Endometrial microvascular endothelial cells (primary cell): ENCODE measurements around the gene ERICH3. TPM values are rescaled to one million over a fixed set of nuclear protein-coding genes. Genes with fewer than 3 reads are reported as not detected.

Experiments
- in situ Hi-C: cut with HindIII; loops from 2 replicates; pipeline ENCODE4 v1.10.0; 2017; ENCODE audit warnings: low sequenced_read_pairs, low pct_unique_long_range_greater_than_20kb; ENCODE audit errors: inconsistent ontology term
- total RNA-seq: library from RNA; depleted of rRNA; stranded (reverse); fragments of >200 nt; gene quantifications from one replicate; pipeline ENCODE4 v1.2.3, GENCODE V29; 2015; ENCODE audit errors: inconsistent ontology term

ERICH3 gene, protein sequence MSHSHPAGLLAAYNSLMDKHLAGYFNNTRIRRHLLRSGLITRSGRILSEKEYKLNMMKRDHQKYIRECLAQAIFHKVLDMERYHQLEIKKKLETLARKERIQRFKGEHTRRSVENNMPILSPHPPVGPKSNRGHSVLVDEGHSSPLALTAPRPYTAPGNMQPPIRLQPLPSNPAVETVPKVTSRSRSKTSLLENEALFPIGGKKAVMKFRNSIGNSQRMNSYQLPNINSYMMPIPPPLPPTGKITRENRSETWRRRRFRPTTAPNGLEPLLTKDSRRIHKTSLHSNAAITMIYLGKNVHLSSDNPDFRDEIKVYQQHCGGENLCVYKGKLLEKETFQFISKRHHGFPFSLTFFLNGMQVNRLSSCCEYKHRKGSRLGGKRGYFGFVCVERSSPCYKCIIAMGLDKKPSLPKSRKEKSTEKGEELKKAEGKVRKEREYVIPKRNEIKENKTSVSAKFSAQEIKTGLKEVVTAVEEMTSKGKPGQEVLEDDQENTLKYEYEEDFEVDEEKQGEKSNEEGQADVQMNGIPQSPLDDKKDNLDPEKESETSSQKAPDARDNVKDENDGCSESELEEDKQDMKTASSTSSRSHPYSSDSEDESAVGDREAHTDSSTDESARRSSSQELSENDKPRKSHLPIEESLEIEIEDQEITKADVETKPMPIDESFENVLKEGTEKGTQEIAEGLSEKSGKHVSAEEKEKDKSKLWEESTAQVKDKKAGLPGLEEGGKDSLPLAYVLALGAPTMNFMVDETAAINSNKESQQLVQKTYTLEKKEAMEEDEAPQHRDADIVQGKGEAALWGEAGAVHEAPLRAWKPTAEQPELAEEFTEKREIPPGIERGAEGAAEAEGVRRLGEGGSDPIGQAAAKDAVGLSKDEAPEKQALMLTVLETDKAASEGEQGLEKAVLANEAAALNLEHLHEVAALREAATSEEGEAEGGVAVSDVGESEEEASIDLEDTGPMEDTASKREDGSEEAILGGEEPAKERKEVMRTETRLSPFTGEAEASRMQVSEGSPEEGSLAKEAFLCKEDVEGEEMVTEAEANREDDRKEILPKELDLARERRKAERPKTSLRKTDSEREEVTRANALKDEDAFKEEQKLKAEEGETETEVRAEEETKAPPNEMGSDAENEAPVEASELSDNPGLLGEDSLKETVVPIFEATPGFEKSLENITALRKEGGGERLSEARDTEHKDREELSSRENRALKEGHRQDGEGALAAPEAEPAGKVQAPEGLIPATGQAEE (N-terminal part only)
- total RNA-seq = not detected

DNA sequence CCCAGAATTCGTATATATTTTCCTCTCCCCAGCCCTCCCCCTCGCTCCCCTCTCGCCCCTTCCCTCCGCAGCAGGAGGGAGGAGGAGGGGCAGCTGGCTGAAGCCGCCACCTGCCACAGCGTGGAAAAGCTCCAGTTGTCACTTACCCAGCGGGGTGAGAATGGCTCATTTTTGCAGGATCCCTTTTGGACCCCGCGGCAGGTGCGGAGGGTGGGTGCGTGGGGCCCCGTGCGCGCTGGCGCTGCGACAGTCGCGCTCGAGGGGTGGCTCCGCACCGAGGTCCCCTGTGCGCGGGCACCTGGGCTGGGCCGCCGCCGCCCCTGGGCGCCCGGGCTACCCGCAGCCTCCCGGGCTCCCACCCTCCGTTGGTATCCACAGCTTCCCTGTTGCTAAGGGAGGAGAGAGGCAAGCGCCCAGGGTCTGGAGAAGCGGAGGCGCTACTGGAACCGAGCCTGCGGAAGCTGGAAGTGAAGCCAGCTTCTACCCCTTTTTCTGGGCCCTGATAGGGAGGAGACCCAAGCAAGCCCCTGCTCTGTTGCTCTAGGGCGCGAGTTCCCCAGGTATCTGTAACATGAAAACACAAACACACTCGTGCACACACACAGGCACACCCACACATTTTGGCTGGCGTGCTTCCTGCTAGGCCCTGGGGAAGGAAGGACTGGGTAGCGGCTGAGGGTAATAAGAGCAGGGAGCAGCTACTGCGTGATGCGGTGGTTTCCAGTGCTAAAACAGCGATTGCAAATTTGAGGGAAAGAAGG lies at the start of gene ERICH3:
Gene ERICH3, minus strand, starts transcription at position 442 of the 761 bp plus-strand sequence. Its CDS starts 273 bp downstream, at position 169.
- in situ Hi-C loops = no loop called here

DNA sequence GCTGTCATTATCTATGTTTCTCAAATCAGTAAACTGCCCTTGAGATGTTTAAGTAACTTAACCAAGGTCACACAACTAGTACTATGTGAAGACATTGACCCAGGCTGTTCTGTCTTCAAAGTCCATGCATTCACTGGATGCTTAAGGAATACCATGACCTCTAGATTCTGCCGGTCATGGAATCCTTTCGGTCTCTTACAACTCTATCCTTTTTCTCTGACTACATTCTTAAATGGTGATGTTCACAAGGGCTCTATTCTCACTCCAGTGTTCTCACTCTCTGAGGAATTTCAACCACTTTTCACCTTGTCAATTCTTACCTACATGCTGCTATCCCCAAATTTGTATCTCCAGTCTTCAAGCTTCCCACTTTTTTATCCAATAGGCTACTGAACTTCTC lies 44.0 kb upstream of the ERICH3 start:
- in situ Hi-C loops = no loop called here

DNA sequence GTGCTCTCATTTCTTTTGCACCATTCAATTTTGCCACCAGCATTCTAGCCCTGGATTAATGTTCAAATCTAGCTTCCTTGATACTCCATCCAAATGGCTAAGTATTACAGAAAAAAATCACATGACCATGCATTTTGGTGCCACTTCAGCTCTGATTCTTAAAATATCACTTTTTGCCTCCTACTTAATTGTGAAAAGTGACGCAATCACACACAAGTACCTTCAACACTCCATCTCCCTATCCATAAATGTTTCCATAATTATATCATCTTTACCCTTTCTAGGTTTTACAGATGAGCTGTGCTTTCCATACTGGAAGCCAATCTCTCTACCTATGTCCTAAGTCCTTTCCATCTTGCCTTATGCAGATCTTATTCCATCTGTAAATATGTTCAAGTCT lies 43.2 kb upstream of the ERICH3 start:
- in situ Hi-C loops = no loop called here

DNA sequence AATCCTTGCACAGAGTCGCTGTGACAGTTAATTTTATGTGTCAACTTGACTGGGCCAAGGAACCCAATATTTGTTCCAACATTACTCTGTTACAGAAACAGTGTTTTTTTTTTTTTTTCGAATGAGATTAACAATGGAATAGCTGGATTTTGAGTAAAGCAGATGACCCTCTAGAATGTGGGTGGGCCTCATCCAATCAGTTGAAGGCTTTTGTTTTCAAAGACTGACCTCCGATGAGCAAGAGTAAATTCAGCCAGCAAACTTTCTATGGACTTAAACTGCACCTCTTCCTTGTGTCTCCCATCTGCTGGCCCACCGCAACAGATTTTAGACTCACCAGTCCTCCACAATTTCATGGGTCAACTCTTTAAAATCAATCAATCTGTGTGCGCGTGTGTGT lies 42.2 kb upstream of the ERICH3 start:
- in situ Hi-C loops = no loop called here

DNA sequence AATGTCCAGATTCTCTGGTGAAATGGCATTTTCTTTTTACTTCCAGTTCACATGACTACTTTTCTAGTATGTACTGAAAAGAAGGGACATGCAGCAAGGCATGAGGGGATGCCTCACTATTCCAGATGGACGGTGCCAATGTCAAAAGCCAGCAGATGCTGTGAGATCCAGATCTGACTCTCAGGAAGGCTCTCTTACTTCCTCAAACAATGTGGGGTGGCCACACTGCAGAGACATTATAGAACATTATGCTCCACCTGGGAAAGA lies 41.6 kb upstream of the ERICH3 start:
- in situ Hi-C loops = no loop called here

DNA sequence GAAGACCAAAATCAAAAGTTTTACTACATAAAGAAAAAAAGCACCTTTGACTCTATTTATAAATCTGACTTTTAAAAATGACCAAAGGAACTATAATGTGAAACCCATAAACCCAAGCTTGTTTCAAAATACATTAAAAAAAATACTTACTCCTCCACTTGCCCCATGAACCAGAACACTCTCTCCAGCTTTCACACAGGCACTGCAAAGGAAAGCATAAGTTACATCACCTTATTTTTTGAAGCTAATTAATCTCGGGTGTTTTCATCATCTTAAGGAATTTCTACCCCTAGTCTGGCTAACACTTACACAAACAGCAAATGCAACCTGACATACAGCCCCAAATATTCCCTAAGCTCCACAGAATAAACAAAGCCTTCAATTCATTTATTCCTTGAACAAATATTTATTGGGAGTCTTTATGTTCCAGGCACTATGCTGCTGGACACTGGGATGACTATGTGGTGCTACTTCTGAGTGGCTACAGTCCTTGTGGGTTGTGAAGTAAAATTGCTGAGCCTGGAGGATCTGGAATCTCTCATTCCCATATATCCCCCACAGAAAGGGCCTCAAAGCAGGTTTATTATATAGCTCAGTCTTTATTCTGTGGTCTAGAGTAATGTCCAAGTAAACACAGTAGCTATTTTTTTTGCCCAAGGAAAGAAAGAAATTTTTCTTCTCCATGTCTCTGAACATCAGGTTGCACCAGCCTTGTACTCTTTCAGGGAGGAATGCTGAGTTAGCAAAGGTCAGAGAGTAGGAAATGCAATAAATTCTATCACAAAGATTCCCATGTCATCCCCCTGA lies 41.0 kb upstream of the ERICH3 start:
- in situ Hi-C loops = no loop called here

DNA sequence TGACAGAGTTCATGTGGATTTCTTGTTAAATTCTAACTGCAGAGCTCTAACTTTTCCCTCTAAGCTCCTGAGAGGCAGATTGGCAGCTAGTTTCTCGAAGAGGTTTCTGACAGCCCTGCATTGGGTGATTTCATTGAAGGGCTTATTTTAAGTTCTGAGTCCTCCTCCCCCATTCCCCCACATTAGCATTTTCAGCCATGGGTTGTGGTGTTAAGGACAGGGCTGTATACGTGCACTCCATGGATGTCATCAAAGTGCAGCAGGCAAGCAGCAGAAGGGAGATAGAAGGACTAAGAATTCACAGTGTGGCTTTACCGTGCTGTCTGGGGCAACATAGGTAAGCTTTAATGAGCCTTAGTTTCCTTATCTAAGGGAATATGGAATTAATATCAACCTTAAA lies 40.3 kb upstream of the ERICH3 start:
- in situ Hi-C loops = no loop called here

DNA sequence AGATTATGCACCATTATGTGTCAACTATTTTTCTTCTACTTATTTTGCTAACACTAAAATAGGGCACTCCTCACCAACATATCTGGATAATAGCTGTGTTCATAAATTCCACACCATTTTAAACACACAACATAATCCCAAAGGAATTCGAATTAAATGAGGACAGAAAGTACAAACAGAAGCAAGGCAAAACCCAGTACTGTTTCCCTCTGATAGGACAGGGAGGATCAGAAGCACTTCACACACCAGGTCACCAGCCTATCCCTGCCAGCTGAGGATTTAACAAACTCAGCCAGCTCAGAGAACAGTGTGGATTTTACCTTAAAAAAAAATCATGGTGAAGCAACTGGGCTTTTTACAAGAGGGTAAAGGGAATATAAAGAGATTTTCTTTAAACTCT lies 39.3 kb upstream of the ERICH3 start:
- in situ Hi-C loops = no loop called here

DNA sequence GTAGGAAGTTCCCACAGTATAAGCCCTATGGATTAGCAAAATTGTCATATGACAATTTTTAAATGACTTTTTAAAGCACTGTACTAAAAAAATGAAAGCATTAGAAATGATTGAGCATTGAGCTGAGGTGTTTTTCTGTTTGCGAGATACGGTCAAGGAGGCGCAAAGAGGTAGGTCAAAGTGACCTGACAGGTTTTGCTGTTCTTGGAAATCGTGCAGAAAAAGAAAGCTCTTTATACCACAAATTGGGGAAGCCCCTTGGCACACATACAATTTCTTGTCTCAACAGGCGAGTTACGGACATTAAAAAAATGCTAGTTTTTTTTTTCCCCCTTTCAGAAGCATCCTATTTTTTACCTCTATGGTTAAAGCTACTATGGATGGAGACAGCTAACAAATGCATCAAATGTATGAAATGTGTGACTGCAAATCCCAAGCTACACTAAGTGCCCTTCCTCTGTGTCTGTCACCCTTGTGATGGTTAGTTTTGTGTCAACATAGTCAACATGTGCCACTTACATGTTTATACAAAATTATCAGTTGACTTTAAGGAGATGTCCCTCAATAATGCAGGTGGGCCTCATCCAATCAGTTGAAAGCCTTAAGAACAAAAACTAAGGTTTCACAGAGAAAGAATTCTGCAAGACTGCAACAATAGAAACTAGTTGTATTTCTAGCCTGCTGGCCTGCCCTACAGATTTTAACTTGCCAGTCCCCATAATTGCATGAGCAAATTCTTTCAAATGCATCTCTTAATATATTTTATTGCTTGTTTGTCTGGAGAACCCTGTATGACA lies 30.0 kb upstream of the ERICH3 start:
- in situ Hi-C loops = no loop called here

DNA sequence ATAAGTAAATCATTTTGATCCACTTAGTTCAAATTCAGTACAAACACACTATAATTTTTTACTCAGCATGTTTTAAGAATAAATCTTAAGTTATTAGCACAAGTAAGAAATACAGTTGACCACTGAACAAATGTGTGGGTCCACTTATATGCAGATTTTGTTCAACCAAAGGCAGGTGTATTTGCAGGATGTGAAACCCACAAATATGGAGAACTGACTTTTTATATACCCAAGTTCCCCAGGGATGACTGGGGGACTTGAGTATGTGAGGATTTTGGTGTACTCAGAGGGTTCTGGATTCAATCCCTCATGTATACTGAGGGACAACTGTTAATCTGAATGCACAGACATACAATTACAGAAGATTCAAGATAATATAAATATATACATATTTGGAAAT lies 25.7 kb upstream of the ERICH3 start:
- in situ Hi-C loops = no loop called here

DNA sequence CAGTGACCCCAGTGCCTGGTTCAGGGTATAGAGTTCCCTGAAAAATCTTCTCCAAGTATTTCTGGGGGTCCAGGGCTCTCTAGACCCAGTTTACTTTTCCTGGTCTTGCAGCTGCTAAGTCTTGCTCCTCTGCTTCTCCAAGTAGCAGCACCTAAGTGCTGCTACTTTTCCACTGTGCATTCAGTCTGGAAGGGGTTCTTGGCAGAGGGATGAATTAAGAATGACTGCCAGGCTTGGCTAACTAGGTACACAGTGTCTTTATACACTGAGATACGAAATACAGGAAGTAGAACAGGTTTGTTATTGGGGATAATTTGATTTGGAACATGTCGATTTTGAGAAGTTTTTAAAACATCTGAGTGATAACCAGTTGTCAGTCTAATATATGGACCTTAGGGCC lies 24.2 kb upstream of the ERICH3 start:
- in situ Hi-C loops = no loop called here

DNA sequence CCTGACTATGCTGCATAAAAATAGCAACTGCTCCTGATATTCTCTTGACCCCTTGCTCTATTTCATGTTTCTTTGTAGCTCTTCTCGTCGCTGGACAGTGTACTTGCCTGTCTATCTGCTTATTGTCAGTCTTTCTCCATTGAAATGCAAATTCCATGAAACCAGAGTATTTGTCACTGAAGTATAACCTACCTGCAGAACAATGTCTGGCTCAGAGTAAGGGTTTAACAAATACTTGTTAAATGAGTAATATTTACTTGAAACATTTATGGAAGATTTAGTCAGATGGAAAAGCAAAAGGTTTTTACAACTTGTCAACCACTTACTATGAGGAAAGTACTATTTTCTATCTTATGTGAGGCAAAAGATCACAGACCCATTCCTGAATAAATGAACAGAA lies 19.9 kb upstream of the ERICH3 start:
- in situ Hi-C loops = no loop called here

DNA sequence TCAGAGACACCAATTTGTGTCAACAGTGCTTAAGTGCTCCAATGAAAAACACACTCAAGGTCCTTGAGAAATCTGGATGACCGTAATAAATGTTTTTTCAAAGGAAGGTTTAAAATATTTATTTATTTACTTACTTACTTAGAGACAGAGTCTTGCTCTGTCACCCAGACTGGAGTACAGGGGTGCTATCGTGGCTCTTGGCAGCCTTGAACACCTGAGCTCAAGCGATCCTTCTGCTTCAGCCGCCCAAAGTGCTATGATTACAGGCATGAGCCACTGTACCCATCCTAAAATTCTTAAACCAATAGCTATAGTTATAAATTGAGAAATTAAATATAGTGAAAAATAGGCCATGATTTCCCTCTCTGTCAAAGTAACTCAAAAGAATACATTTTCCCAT lies 17.3 kb upstream of the ERICH3 start:
- in situ Hi-C loops = no loop called here

DNA sequence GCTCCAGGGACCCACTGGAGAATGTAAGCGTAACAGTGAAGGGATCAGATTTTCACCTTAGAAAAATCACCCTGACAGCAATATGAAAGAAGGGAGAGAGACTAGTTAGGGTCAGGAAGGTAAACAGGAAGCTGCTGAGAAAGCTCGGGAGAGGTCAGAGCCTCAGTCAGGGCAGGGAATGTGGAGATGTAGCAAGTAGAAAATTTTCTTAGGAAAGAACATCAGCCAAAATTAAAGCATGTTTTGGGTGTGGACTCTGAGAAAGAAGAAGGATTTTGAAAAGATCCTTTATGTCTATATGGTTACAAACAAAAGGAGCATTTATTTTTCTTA lies 16.7 kb upstream of the ERICH3 start:
- in situ Hi-C loops = no loop called here

DNA sequence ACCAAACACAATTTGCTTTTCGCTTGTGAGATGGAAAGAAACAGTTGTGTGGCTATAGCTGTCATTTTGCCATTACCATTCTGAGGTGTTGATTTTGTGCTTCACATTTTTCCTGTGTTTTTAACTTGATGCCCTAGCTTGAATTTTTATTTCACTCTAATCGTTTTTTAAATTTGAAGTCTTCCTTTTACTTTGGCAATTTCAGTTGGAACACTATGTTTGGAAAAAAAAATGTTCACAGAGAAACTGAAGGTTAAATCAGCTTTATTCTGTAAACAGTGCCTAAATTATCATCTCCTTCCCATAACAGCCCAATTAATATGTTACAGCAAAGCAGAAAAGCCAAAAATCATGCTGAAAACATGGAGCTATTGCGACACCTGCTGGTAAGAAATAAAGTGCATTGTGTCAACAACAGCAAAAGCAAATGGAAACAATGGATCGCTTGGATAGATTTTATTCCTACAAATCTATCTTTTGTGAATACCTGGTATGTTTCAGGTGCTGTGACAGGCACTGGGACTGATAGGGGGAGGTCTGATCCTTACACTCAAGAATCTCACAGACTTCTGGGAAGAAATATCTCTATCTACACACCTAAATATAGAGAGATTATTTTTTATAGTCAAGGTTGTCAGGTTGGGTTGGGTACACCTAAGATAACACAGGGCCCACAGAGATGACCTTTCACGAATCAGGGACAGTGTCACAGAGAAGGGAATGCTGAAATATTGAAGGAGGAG lies 16.2 kb upstream of the ERICH3 start:
- in situ Hi-C loops = no loop called here

DNA sequence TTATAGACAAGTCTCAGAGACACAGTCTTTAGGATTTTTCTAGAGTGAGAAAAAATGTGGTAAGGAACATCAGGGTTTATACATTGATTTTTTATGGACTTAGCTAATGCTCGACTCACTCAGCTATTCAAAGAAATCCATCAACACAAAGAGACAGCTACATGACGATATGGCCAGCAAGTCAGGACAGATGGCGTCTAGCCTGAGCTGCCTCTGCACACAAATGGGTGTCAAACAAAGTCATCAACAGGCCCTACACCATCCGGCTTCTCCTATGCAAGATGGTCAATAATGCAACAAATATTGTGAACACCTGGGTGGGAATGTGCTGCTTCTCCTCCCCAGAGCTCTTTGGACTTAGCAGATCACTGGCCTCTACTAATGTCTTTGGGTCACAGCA lies 13.3 kb upstream of the ERICH3 start:
- in situ Hi-C loops = no loop called here

DNA sequence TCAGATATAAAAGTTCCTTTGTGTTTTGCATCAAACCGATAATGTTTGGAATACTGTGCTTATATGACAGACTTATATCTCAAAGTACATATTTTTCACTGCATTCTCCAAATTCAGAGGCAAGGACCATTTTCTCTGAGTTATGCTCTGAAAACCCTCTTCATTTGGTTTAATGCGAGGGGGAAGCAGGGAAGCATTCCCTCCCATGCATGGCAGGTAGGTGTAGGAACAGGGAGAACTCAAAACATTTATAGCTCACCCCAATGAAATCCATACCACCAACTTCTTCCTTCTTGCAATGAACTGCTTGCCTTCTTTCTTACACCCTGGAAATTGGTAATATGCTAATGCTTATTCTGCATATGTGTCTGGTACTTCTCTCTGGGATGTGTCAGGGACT lies 10.7 kb upstream of the ERICH3 start:
- in situ Hi-C loops = no loop called here
